WTC11 (cell line): ENCODE measurements around the gene DZANK1.

Source experiments
- ARID4B ChIP-seq: sonication (generic); formaldehyde crosslinking; IDR thresholded peaks from 2 replicates; pipeline ENCODE4 v1.8.0; 2023; ENCODE audit warnings: missing genetic modification reagents, mild to moderate bottlenecking, borderline replicate concordance
- CBFB ChIP-seq: sonication (generic); formaldehyde crosslinking; IDR thresholded peaks from 2 replicates; pipeline ENCODE4 v1.8.1; 2022; ENCODE audit warnings: mild to moderate bottlenecking, low read depth, missing genetic modification reagents
- CTCF ChIP-seq: fragments of 200-600 bp; IDR thresholded peaks from 2 replicates; pipeline ENCODE4 v1.8.0; 2022; ENCODE audit warnings: antibody characterized with exemption
- ESRRA ChIP-seq: sonication (generic); formaldehyde crosslinking; IDR thresholded peaks from 2 replicates; pipeline ENCODE4 v1.8.1; 2022; ENCODE audit warnings: mild to moderate bottlenecking, missing genetic modification reagents, borderline replicate concordance
- FOXP4 ChIP-seq: sonication (generic); formaldehyde crosslinking; IDR thresholded peaks from 2 replicates; pipeline ENCODE4 v1.8.0; 2022; ENCODE audit warnings: mild to moderate bottlenecking, missing genetic modification reagents
- GABPB1 ChIP-seq: sonication (generic); formaldehyde crosslinking; IDR thresholded peaks from 2 replicates; pipeline ENCODE4 v1.8.1; 2023; ENCODE audit warnings: mild to moderate bottlenecking, missing genetic modification reagents
- JUN ChIP-seq: sonication (generic); formaldehyde crosslinking; IDR thresholded peaks from 2 replicates; pipeline ENCODE4 v1.8.0; 2023; ENCODE audit warnings: mild to moderate bottlenecking, missing genetic modification reagents
- SMAD3 ChIP-seq: sonication (generic); formaldehyde crosslinking; IDR thresholded peaks from 2 replicates; pipeline ENCODE4 v1.8.0; 2022; ENCODE audit warnings: missing genetic modification reagents, mild to moderate bottlenecking, borderline replicate concordance
- USF2 ChIP-seq: sonication (generic); formaldehyde crosslinking; IDR thresholded peaks from 2 replicates; pipeline ENCODE4 v1.8.1; 2023; ENCODE audit warnings: mild to moderate bottlenecking, missing genetic modification reagents, moderate library complexity
- ZBTB21 ChIP-seq: sonication (generic); formaldehyde crosslinking; IDR thresholded peaks from 2 replicates; pipeline ENCODE4 v1.8.1; 2023; ENCODE audit warnings: mild to moderate bottlenecking, missing genetic modification reagents, borderline replicate concordance

GRCh38 chr20:18364768-18365167 is 102.1 kb downstream of the DZANK1 start:
- TF ChIP-seq CTCF: no peak
- no peak for TF ChIP-seq ZBTB21
- no peak for TF ChIP-seq USF2 (CRISPR knock-in tag)
- no peak for TF ChIP-seq JUN (CRISPR knock-in tag)
- no peak for TF ChIP-seq CBFB
- TF ChIP-seq SMAD3 (CRISPR knock-in tag): no peak
- no peak for TF ChIP-seq ESRRA (CRISPR knock-in tag)
- no peak for TF ChIP-seq FOXP4 (CRISPR knock-in tag)
- no peak for TF ChIP-seq ARID4B (CRISPR knock-in tag)
- no peak for TF ChIP-seq GABPB1 (CRISPR knock-in tag)
